ELR (cell line): ENCODE results near the gene PERCC1.
A peak's percentile ranks its signal among the peaks of the same experiment; 100 is the strongest.

Source experiments
- DNase-seq: peaks from one replicate; pipeline ENCODE4 v3.0.0-alpha.2; 2015; ENCODE audit warnings: low read depth

PERCC1 gene

DNA sequence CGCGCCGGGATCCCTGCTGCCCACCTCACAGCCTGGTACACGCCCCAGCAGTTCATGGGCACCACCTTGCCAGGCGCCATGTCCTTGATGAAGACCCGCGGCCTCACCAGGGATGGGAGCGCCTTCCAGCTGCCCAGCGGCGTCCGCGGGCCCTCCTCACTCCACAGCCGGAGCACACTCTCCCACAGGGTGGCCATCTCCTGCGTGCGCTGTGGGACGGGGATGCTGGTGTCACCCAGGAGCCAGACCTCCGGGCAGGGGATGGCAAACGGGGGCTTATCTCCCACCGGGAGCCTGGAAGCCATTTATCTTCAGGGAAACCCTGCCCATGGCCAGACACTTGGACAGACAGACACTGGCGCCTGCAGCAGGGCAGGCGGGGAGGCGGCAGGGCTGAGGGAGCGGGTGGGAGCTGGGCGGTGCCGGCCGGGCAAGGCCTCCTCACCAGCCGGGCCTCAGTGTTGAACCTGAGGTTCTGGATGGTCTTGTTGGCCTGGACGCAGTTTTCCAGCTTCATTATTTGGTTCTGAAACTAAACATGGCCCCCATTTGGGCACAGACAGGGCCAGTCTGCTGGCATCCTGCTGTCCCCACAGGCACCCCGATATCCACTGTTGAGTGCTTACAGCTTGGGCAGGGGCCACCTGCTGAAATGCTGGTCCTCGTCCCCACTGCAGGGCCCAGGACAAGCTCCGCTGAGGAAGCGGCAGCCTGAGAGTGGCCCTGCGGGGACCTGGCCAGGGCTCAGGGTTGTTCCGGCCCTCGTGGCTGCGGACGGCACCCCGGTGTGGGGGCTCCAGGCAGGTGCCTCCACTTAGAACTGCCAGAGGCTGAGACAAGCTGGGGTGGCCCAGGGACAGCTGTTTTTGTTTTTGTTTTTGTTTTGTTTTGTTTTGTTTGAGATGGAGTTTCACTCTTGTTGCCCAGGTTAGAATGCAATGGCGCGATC, 4.0 kb downstream of the PERCC1 start:
- DNase-seq = no peak

DNA sequence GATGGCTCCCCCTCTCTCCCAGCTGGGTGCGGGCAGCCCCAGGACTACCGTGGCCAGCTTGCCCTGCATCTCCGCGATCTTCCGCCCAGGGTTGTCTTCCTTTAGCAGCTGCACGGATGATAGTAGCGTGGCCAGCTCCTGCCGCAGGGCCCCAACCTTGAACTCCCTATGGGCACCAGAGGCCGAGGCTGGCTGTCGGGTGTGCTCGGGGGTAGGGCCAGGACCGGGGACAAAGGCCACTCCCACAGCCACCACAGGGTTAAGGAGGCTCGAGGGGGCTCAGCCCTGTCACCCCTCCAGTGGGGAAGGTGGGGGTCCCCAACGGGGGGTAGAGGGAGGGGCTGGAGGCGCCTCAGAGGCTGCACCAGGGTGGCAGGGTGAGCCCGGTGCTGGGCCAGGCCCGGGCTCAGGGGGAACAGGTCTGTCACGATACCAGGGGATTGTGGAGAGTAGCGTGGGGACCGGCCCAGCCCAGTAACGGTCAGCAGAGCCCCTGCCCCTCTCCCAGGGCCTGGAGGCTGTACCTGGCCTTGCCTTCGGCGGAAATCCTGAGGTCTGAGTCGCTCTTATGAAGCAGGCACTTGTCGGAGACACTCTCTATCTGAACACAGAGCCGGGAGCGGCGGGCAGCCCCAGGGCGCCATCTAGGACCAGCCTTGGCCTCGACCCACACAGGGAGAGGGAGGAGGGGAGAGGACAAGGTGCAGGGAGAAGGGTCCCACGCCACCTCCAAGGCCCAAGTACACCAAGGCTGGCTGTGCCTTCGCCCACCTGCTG, 5.2 kb downstream of the PERCC1 start:
- DNase-seq = no peak

DNA sequence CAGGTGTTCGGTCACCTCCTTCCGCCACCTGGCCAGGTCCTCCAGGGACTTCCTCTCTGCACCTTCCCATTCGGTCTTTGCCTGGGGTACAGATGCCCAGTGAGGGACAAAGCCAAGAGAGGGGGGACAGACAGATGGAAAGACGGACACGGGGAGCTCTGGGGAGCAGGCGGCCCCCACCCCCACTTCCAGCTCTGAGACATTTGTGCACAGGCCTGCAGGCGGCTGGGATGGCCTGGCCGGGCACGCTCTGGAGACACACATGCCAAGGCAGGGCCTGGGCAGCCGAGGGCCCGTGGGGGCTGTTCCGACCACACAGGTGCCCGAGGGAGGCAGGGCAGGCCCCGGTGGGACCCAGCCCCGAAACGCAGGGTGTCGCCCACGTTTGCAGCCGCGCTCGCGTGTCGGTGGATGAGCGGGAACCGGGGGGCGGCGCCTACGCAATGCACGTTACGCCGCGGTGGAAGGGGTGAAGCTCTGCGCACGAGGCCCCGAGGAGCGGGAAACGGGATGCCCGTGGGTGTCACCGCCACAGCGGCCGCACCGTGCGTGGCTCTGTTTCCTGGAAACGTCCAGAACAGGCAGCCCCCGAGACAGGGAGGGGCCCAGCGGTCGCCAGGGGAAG, 6.0 kb downstream of the PERCC1 start:
- DNase-seq = no peak

DNA sequence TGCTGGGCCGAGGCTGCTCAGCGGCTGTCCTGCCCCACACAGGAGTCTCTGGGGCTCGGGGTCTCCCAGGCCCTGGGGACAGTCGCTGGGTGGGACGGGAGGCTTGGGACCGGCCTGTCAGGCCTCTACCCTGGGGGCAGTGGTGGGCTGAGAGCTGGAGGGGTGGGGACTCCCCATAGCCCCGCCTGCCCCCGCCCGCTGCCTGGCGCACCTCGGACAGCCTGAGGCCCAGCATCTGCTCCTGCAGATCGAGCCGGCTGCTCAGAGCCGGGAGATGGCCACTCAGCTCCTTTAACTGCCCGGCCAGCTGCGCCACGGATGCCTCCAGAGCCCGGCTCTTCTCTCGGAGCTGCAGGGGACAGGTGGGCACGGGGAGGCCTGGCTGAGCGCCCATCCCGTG, 6.7 kb downstream of the PERCC1 start:
- DNase-seq = no peak

DNA sequence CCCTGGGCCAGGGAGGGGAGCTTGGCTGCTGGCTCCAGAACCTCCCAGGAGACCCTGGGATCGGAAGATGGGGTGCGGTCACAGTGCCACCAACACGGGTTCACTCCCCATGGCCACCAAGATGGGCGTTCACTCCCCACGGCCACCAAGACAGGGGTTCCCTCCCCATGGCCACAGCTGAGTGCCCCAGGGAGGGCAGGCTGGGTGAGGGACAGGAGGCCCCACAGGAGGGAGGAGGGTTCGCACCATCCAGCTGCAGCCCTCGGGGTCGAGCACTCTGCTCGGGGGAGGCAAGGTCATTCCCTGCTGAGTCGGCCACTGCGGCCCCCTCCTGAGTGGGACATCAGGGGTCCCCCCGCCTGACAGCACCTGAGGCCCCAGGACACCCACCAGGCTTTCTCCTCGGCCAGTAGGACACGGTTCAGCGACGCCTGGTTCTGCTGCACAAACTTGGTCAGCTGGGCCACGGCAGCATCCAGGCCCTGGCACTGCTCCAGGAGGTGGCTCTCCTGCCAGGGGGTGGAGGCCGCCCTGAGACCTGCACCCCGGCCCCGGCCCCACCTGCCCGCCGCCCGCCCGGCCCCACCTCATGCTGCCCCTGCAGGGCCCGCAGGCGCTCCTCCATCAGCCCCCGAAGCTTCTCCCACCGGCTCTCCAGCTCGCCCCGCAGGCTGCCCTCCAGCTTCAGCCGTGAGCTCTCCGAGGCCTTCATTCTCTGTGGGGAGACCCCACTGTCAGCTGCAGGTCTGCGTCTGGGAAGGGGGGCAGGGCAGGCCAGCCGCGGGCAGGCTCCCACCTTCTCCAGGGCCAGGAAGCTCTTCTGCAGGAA, 7.6 kb downstream of the PERCC1 start:
- DNase-seq = no peak

DNA sequence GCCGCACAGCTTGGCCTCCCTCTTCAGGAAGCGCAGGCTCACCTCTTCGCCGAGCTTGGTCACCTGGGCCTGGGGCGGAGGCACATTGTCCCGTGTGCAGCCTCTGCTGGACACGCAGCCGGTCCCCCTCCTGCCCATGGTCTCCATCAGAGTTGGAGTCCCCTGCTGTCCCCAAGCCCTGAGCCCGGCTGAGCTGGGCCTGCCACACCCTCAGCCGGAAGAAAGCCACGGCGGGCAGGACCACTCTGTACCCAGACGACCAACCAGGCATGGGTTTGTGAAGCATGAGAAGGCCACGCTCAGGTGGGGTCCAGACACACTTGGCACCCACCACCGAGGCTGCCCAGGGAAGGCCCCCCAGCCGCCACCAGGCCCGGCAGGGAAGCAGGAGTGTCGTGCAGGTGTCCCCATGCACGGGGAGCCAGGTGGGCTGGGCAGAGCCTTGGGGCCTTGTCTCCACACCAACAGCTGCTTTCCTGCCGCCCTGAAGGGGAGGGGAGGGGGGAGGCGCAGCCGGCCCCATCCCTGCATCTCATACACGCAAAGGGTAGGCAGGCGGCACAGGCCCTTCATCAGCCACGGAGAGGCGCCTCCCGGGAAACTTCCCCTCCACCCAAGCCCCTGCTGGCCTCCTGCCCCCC, 8.3 kb downstream of the PERCC1 start:
- no peak for DNase-seq

DNA sequence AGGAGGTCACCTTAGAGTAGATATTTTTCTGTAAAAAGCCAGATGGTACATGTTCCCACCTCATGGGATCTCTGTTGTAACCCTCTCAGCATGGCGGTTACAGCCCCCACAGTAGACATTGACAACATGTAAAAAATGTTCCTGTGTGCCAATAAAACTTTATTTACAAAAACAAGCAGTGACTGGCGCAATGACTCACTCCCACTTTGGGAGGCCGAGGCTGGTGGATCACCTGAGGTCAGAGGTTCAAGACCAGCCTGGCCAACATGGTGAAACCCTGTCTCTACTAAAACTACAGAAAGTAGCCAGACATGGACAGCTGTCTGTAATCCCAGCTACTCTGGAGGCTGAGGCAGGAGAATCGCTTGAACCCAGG, 8.8 kb downstream of the PERCC1 start:
- DNase-seq = peak; percentile 10

DNA sequence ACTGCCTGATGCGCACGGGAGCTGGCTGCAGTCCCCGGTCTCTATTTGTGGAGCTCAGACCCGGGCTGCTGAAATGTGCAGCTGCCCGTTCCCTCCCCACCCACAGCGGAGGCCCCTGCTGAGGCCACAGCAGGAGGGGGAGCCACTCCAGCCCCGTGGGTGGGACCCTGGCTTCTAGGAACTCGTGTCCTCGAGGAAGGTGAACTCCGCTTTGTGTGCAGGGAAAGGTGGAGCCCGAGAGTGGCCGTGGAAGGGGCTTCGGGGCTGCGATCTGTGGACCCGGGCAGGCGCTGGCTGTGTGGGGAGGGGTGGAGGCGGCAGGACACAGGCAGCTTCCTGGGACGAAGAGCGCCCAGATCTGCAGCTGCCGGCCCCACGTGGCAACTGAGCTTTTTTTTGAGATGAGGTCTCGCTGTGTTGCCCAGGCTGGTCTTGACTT, 10.5 kb downstream of the PERCC1 start:
- DNase-seq = no peak

DNA sequence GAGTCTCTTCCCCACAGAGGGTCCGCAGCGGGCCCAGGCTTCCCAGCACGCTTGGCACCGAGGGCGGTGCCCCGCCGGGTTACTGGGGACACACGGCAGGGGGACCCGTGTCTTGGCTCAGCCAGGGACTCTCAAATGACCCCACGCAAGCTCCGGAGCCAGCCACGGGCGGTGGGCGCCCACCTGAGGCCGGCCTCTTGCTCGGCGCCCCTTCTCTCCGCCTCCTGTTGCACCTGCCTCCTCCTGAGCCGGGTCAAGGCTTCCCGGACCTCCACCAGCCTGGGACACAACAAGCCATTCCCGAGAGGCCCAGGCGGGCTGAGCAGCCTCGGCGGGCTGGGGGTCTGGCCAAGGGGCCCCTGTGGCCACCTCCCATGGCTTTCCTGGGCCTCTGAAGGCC, 11.8 kb downstream of the PERCC1 start:
- DNase-seq = no peak

DNA sequence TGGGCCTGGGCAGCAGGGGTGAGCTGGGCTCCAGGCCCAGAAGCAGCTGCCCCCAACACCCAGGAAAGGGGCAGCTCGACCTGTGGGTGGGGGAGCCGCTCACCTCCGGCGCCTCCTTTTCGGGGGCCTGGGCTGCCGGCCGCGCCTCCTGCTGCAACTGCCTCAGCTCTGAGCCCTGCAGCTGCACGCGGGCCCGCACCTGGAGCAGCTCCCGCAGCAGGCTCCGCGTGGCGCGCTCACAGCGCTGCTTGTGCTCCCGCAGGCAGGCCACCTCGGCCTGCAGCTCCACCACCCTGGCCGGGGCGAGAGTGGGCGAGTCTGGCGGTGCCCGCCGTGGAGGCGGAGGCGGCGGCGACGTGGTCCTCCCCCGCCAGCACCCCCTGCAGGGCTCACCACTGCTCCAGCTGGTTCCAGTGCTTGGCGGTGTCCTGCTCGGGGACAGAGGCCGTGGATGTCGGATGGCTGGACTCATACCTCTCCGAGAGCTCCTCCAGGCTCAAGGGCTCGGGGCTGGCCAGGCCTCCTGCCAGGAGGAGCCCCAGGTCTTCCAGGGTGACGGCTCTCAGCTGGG, 12.6 kb downstream of the PERCC1 start:
- DNase-seq = no peak

DNA sequence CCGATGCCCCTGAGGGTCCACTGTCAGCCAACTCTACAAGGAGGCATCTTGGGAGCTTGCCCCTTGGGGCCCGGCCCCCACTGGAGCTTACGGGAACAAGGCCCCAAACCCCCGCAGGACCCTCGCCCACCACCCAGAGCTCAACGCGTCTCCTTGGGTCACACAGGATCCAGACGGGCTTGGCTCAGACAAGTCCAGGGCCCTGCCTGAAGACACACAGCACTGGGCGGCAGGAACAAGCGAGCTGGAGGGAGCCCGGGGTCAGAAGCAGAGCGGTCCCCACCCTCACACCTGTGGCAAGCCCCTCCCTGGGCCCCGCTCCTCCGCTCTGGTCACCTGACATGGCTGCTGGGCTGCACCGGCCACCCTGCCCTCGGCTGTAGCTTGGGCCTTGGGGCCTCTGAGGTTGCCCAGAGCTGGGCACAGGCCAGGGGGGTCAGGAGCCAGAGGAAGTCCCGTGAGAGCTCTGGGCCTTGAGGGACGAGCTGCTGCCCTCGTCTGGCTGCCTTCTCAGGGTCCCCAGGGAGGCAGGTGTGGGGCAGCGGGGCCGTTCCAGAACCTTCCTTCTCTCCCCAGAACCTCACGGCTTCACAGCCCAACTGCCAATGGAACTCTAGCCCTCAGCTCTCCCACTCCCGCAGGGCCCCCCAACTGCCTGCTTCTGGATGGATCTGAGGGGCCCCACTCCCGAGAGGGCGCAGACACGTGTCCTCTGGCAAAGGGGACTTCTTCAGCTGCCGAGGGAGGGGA, 13.3 kb downstream of the PERCC1 start, which contains the start of gene CCDC154:
Gene CCDC154 (minus strand): TSS at position 577 of the 750 bp plus-strand sequence. CDS start 234 bp downstream, at position 343.
- DNase-seq = no peak

DNA sequence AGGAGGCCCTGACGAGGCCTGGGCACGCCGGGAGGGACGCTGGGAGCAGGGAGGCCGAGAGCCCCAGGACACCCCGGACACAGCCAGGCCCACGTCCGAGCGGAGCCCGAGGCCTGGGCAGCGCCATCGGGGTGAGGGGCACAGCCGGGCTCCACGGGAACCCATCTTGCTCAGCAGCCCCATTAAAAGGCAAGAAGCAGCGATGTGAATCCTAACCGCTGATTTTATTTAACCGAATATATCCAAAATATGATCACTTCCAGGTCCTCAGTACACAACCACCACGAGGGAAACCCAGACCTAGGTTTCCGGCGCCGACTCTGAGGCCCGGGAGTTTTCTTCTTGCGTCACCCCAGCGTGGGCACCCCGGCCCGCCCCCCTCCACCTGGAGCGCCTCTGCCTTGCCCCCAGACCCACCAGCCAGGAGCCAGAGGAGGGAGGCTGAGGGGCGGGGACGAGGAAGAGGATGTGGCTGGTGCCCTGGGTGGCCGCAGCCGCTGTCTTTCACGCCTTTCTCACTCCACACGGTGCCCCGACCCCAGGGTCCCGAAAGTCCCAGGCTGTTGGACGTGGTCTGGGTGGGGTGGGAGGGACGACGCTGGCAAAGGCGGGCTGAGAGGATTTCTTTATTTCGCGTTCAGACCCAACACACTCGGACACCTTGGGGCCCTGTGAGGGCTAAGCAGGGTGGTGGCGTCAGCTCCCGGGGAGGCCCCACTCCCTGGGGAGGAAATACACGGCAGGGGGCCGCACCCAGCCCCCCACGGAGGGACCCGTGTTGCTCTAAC, 14.0 kb downstream of the PERCC1 start:
- no peak for DNase-seq

DNA sequence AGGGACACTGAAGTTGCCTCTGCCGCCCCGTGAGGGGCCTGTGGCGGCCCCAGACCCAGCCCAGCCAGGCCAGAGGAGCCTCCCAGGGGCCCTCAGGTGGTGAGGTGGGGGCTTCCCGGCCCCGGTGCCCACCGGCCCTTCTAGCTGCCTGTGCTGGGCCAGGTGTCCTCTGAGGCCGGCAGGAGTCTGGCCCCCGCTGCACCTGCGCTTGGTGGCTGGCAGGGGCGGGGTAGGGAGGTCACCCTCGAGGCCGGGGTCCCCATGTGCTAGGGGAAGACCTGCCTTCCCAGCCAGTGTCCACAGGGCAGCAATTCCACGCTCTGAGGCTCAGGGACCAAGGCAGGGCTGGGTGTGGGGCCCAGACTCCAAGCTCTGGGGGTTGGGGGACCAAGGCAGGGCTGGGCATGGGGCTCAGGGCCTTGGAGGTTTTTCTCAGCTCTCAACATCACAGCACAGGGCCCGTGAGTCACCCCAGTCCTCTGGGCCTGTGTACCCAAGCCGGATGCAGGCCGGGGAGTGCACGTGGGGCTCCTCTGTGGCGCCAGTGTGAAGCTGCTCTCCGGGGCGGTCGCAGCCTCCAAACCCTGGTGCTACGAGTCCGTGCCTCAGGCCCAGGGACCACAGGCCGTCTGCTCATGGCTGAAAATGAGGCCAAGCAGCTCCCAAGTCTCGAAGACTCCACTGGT, 14.8 kb downstream of the PERCC1 start:
- no peak for DNase-seq

DNA sequence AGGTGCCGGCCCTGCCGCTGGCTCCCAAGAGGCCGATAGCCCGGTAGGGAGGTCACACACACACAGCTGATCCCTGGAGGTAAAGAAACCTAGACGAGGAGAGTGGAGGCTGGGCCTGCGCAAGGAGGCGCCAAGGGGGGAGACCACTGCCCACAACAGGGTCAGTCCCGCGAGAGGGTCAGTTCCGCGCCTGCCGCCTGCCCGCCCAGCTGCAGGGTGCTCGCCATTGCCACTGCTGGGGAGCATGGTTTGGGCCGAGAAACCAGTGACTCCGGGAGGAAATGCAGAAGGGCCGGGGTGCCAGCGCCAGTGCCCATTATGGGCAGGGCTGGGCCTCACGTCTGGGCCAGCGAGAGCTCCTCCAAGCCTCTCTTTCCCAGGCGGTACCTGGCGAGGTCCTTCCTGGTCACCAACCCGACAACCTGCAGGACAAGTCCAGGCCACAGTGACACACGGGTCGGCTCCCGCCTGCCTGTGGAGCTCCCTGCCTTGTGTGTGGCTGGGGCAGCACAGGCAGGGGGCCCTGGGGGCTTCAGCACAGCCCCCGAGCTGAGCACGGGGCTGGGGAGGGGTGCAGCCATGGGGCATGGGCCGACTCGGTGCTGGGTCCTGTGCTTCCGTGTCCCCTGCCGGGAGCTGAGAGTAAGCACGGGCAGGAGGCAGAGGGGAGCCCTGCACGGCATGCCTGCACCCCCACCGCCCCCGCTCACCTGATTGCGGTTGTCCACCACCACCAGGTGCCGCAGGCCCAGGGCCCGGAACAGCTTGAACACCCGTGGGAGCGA, 15.6 kb downstream of the PERCC1 start:
- DNase-seq = no peak

DNA sequence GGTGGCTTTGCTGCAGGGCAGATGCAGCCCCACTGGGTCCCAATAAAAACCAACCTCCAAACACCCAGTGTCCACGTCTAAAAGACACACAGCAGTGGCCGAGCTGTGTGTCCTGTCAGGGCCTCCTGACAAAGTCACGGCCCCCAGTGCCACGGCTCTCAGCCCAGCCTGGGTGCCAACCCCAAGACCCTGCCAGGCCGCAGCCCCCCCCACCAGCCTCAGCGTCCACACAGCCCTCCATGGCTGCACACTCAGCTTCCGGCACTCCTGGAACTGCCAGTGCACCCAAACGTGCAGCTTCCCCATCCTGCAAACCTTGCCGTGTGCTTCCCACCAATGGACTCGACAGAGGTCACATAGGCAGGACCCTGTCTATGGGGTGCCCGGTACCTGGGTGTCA, 17.1 kb downstream of the PERCC1 start:
- DNase-seq = no peak

DNA sequence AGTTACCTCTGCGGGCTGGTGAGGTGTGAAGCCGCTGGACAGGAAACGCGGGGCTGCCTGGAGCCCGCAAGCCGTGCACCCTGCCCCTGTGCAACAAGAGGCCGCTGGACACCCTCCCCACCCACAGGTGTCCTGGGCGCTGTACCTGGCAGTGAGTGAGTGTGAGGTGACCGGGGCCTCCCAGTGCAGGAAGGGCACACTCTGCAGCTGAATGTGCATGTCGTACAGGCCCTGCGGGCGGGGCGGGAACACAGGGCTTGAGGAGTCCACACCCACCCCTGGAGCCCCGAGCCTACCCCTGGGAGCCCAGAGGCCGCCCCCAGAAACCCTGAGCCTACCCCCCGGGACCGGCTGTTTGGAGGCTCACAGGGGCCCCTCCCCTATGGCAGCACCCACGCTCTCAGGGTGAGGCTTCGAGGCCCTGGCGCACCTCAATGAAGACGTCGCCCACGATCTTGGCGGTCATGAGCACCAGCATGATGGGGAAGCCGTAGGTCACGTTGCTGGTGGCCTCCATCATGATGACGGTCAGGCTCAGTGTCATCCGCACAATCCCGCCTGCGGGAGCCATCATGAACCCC, 17.7 kb downstream of the PERCC1 start:
- no peak for DNase-seq

DNA sequence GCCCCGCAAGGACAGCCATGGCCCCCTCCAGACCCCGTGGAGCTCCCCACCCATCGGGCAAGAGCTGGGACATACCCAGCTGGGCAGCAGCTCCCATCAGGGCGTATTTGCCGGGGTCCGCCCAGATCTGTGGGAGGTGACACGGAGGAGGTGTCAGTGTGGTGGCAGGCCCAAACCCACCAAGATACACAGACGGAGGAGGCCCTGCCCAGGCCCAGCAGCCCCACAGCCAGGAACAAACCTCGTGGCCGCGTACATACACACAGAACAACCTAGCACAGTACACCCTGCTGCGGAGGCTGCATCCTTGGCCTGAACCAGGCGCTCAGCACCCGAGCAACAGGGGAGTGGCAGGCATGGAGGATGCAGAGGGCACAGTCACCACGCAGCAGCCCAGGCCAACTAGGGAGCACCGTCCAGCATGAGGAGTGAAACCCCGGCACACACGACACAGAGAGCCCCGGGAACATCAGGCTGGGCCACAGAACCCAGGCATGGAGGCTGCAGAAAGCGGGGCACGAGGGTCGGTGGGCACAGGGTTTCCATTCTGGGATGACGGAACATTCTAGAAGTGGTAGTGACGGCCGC, 18.4 kb downstream of the PERCC1 start:
- no peak for DNase-seq
